Kidney (tissue), 14 donors: ENCODE measurements around the gene RFESD. TPM values are rescaled to one million over a fixed set of nuclear protein-coding genes. Genes with fewer than 3 reads are reported as not detected.
A peak's percentile ranks its signal among the peaks of the same experiment; 100 is the strongest.

ENCODE experiments used
- DNase-seq, 5 donors: peaks; one replicate each; pipeline ENCODE4 v3.0.0-alpha.2; 2013 to 2020
- FAIRE-seq: peaks from 2 replicates; lab custom pipeline; 2012; peaks lifted over from hg19 to GRCh38; lab: Jason Lieb, UNC
- H3K27ac ChIP-seq, 2 donors: one replicate each; pipeline ENCODE4 v1.7.0; 2013; ENCODE audit warnings: low read depth in 2 of 2, low read length in 2 of 2, inconsistent platforms in 1 of 2
- H3K27me3 ChIP-seq: one replicate; pipeline ENCODE4 v1.7.1; 2013; ENCODE audit warnings: low read length, inconsistent platforms; ENCODE audit not compliant: control insufficient read depth, insufficient read depth
- H3K36me3 ChIP-seq, 3 donors: one replicate each; pipeline versions ENCODE4 v1.7.0 to v1.7.1; 2013; ENCODE audit warnings: low read length in 3 of 3, control low read depth in 1 of 3, inconsistent platforms in 1 of 3; ENCODE audit not compliant: insufficient read depth in 3 of 3, control insufficient read depth in 2 of 3
- H3K4me1 ChIP-seq, 3 donors: one replicate each; pipeline versions ENCODE4 v1.7.0 to v1.7.1; 2013; ENCODE audit warnings: low read length in 3 of 3, inconsistent platforms in 1 of 3, low read depth in 1 of 3; ENCODE audit not compliant: control insufficient read depth in 2 of 3, insufficient read depth in 2 of 3
- H3K4me3 ChIP-seq, 3 donors: one replicate each; pipeline versions ENCODE4 v1.7.0 to v1.8.1; 2013; ENCODE audit warnings: low read length in 3 of 3, control low read depth in 1 of 3, inconsistent platforms in 1 of 3
- H3K9ac ChIP-seq, 3 donors: one replicate each; pipeline versions ENCODE4 v1.7.0 to v1.7.1; 2013; ENCODE audit warnings: low read length in 3 of 3, control low read depth in 1 of 3, inconsistent platforms in 1 of 3
- H3K9me3 ChIP-seq, 3 donors: one replicate each; pipeline versions ENCODE4 v1.7.0 to v1.7.1; 2013; ENCODE audit warnings: low read length in 3 of 3, control low read depth in 1 of 3, inconsistent platforms in 1 of 3; ENCODE audit not compliant: control insufficient read depth in 2 of 3, insufficient read depth in 1 of 3
- intact Hi-C: fragments of 100-400 bp; cut with DNase I; formaldehyde crosslinking; loops from one replicate; pipeline ENCODE4 v1.11.1; 2022
- polyA plus RNA-seq: library from polyadenylated mRNA; stranded (reverse); fragments of 350-450 nt; fragmentation: Illumina TruSeq; extraction: RNeasy Lipid Tissue Mini Kit (QIAGEN cat#74804); gene quantifications from one replicate; pipeline ENCODE4 v1.2.3, GENCODE V29; 2014; ENCODE audit warnings: low read depth, low replicate concordance; ENCODE audit not compliant: insufficient read depth
- total RNA-seq: library from RNA; stranded (reverse); fragmentation: NEBNext Ultra II Directional; extraction: Animal tissue kit (Norgen Biotek cat#: 25700); gene quantifications from one replicate; pipeline ENCODE4 v1.2.1, GENCODE V29; 2021
- TF ChIP-seq, protein P1 (sequence below): IDR thresholded peaks from 3 replicates; pipeline ENCODE4 v1.5.1; 2012; ENCODE audit warnings: mild to moderate bottlenecking, moderate library complexity, borderline replicate concordance; ENCODE audit not compliant: insufficient read depth; ENCODE audit errors: extremely low read depth
- donor health status: control.
- donor health status: control.
- donor health status: control.
- donor health status: control.
- donor health status: control.
- donor health status: DM: yes; HTN: yes; CAD: no.
- donor health status: Normal renal cell carcinoma (clear cell type).

The RFESD gene
- total and polyA plus RNA-seq, 2 donors from 2014 or later = 2.6 to 4.0 TPM

DNA sequence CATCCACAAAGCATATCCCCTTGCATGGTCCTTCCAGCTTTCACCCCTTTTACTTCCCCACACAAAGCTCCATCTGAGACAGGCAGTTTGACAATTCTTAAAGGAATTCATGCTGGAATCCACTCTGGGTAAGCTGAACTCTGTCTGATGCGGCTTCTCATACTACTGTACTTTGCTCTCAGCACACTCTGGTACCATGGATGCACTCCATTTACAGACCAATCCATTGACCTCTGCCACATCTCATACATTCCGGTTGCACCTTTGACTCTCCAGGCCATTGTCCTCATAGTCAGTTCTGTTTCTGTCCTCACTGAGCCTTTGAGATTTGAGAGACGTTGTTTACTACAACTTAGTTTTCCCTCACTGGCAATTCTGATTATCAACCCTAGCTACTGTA, 24.0 kb downstream of the RFESD start:
- FAIRE-seq (no peak), DNase-seq (no peak)
- TF ChIP-seq, protein P1, sequence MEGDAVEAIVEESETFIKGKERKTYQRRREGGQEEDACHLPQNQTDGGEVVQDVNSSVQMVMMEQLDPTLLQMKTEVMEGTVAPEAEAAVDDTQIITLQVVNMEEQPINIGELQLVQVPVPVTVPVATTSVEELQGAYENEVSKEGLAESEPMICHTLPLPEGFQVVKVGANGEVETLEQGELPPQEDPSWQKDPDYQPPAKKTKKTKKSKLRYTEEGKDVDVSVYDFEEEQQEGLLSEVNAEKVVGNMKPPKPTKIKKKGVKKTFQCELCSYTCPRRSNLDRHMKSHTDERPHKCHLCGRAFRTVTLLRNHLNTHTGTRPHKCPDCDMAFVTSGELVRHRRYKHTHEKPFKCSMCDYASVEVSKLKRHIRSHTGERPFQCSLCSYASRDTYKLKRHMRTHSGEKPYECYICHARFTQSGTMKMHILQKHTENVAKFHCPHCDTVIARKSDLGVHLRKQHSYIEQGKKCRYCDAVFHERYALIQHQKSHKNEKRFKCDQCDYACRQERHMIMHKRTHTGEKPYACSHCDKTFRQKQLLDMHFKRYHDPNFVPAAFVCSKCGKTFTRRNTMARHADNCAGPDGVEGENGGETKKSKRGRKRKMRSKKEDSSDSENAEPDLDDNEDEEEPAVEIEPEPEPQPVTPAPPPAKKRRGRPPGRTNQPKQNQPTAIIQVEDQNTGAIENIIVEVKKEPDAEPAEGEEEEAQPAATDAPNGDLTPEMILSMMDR = no peak
- Histone ChIP-seq H3K27ac (no peak overlapping the region), H3K36me3 (no peaks in the 10 kb centered on the region), H3K9ac (no peak overlapping the region), H3K27me3 (no peaks in the 10 kb centered on the region), H3K4me1 (no peaks in the 10 kb centered on the region), H3K4me3 (no peak overlapping the region), H3K9me3 (no peaks in the 10 kb centered on the region)
- intact Hi-C loops = no loop called here

DNA sequence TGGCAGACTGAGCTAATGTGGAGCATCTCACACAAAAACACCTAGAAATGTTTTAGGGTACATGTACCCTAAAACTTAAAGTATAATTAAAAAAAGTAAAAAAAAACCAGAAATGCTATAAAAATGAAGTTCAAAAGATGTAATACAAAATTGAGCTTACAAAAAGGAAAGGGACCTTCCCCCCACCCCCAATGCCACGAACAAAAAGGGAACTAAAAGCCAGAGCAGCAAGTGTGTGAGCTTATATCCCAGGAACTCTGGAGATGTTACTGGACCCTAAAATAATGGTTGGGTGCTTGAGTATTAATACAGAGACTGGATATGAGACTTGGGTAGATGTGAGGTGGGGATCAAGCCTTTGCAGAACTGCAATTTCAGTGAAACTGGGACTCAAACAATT, 25.2 kb downstream of the RFESD start:
- intact Hi-C loops = no loop called here
- H3K4me1 ChIP-seq = no peaks in the 10 kb centered on the region
- no peak overlapping the region for H3K9ac ChIP-seq
- H3K27me3 ChIP-seq = no peaks in the 10 kb centered on the region
- TF ChIP-seq, protein P1 = no peak
- no peak for DNase-seq
- no peaks in the 10 kb centered on the region for H3K9me3 ChIP-seq
- no peak overlapping the region for H3K4me3 ChIP-seq
- no peak overlapping the region for H3K27ac ChIP-seq
- no peak for FAIRE-seq
- no peaks in the 10 kb centered on the region for H3K36me3 ChIP-seq

DNA sequence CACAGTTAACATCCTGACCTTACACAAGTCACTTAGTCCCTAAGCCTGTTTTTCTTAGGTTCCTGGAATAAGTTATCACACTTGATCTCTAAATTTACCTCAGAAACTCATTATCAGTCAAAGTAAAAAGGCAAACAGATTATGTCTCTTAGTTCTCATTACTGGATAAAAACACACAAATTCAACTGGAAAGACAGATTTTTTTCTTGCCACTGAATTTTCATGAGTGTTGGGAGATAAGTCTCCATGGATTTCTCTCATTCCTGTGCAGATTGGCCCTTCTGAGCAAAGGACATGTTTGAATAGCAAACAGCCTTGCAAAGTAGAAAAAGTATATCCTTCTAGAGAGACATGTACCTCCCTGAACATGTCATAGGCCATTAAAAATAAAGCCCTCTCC, 26.1 kb downstream of the RFESD start:
- H3K27me3 ChIP-seq = no peaks in the 10 kb centered on the region
- H3K27ac ChIP-seq = no peak overlapping the region
- no peak overlapping the region for H3K9ac ChIP-seq
- TF ChIP-seq, protein P1 = no peak
- no peak for DNase-seq
- H3K36me3 ChIP-seq = no peaks in the 10 kb centered on the region
- H3K4me3 ChIP-seq = no peak overlapping the region
- intact Hi-C loops = no loop called here
- no peaks in the 10 kb centered on the region for H3K9me3 ChIP-seq
- no peaks in the 10 kb centered on the region for H3K4me1 ChIP-seq
- FAIRE-seq = no peak

DNA sequence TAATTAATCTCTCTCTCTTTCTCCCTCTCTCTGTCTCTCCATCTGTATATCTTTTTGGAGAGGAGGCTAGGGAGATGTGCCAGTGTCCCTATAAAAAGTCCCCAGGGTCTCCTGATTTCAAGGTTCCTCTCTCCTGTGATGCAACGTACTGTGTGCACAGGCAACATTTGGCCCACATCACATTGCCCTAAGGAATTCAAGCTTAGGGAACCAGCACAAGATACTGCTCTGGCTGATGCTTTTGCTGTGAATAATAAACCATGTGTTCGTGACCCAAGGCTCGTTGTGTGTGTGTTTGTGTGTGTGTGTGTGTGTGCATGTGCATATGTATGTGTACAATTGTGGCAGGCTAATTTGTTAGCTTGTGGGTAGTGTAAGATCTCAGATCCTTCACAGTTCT, 26.5 kb downstream of the RFESD start:
- DNase-seq (peak in 3 of 5 donors; percentile 20 to 24 (median 21)), FAIRE-seq (no peak)
- H3K9me3 ChIP-seq = no peaks in the 10 kb centered on the region
- no peak overlapping the region for H3K27ac ChIP-seq
- TF ChIP-seq, protein P1 = no peak
- H3K27me3 ChIP-seq = no peaks in the 10 kb centered on the region
- intact Hi-C loops = no loop called here
- no peaks in the 10 kb centered on the region for H3K36me3 ChIP-seq
- H3K4me1 ChIP-seq = no peaks in the 10 kb centered on the region
- H3K4me3 ChIP-seq = no peak overlapping the region
- no peak overlapping the region for H3K9ac ChIP-seq
